HFFc6 (cell line): ENCODE data around the gene CFAP68. TPM values are rescaled to one million over a fixed set of nuclear protein-coding genes. Genes with fewer than 3 reads are reported as not detected.
"Not testable (repeated sequence)": the region's sequence is repeated elsewhere in the genome, so short reads cannot be mapped to it uniquely, and the experiment has no call there.

Experiments
- DNase-seq: peaks from one replicate; pipeline ENCODE4 v3.0.0-alpha.2; 2018
- H3K27ac Mint-ChIP-seq: 2 replicates; pipeline ENCODE4 v1.8.0; 2020; ENCODE audit warnings: mild to moderate bottlenecking, mixed read lengths
- H3K27me3 Mint-ChIP-seq: 2 replicates; pipeline ENCODE4 v1.8.0; 2021; ENCODE audit warnings: mild to moderate bottlenecking, moderate library complexity, mixed read lengths; ENCODE audit not compliant: insufficient read depth
- H3K36me3 Mint-ChIP-seq: 2 replicates; pipeline ENCODE4 v1.8.0; 2021; ENCODE audit warnings: low read depth, mixed read lengths
- H3K4me1 Mint-ChIP-seq: 2 replicates; pipeline ENCODE4 v1.8.0; 2020; ENCODE audit warnings: low read depth, mixed read lengths
- H3K4me3 Mint-ChIP-seq: 2 replicates; pipeline ENCODE4 v1.8.0; 2020; ENCODE audit warnings: mild to moderate bottlenecking, moderate library complexity, mixed read lengths
- H3K9me3 Mint-ChIP-seq: 2 replicates; pipeline ENCODE4 v1.8.0; 2020; ENCODE audit warnings: mild to moderate bottlenecking, mixed read lengths
- CTCF ChIP-seq: fragments of 200-600 bp; sonication (generic); IDR thresholded peaks from 2 replicates; pipeline ENCODE4 v1.5.0; 2021; ENCODE audit warnings: antibody characterized with exemption, mild to moderate bottlenecking
- total RNA-seq, 6 experiments: library from RNA; stranded (reverse); fragmentation: NEBNext Ultra II Directional; extraction: Animal tissue kit (Norgen Biotek cat#: 25700); gene quantifications; 2 replicates in 1 of 6; 3 replicates in 5 of 6; pipeline ENCODE4 v1.2.3, GENCODE V29; 2021

The CFAP68 gene
- total RNA-seq, 6 experiments from 2014 or later: 10.3 to 15.6 (median 12.5) TPM

DNA sequence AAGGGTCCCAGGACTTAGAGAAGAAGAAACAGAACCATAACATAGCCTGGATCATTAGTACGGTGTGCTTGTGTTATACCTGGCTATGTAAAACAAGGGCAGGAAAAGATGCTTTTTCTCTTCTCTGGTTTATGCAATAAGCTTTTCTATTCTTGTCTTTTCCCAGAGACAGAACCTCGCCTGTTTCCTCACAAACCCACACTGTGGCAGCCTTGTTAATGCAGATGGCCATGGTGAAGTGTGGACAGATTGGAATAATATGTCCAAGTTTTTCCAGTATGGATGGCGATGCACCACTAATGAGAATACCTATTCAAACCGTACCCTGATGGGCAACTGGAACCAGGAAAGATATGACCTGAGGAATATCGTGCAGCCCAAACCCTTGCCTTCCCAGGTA is 2.9 kb downstream of the CFAP68 start:
- peaks cover 5% of the 10 kb centered on the region for H3K36me3 Mint-ChIP-seq
- peaks cover 17% of the 10 kb centered on the region for H3K4me1 Mint-ChIP-seq
- H3K27ac Mint-ChIP-seq: no peak overlapping the region

GRCh38 chr11:111885053-111885452 is 5.7 kb downstream of the CFAP68 start:
- not testable (repeated sequence) for H3K4me1 Mint-ChIP-seq, H3K4me3 Mint-ChIP-seq, H3K36me3 Mint-ChIP-seq, H3K9me3 Mint-ChIP-seq, H3K27ac Mint-ChIP-seq, DNase-seq, H3K27me3 Mint-ChIP-seq

More for the DNA sequence above, 2.9 kb downstream of the CFAP68 start:
- no peaks in the 10 kb centered on the region for H3K9me3 Mint-ChIP-seq
- H3K27me3 Mint-ChIP-seq: no peaks in the 10 kb centered on the region
- no peak for TF ChIP-seq CTCF
- no peak for DNase-seq
- H3K4me3 Mint-ChIP-seq: no peak overlapping the region

GRCh38 chr11:111886032-111886431 is 6.7 kb downstream of the CFAP68 start:
- H3K4me3 Mint-ChIP-seq: no peak overlapping the region
- no peak for TF ChIP-seq CTCF
- no peak overlapping the region for H3K27ac Mint-ChIP-seq
- H3K4me1 Mint-ChIP-seq: no peaks in the 10 kb centered on the region
- H3K9me3 Mint-ChIP-seq: no peaks in the 10 kb centered on the region
- H3K27me3 Mint-ChIP-seq: peaks cover 7% of the 10 kb centered on the region
- no peaks in the 10 kb centered on the region for H3K36me3 Mint-ChIP-seq
- DNase-seq: no peak

- no peak overlapping the region for H3K27ac Mint-ChIP-seq
- H3K36me3 Mint-ChIP-seq: no peaks in the 10 kb centered on the region
- no peak for TF ChIP-seq CTCF
- peaks cover 3% of the 10 kb centered on the region for H3K9me3 Mint-ChIP-seq
- H3K27me3 Mint-ChIP-seq: peaks cover 10% of the 10 kb centered on the region
- no peak for DNase-seq
- H3K4me3 Mint-ChIP-seq: no peak overlapping the region
- no peaks in the 10 kb centered on the region for H3K4me1 Mint-ChIP-seq
Measured at GRCh38 chr11:111886844-111887243, 7.5 kb downstream of the CFAP68 start.

GRCh38 chr11:111905411-111905810 is 26.1 kb downstream of the CFAP68 start:
- peaks cover 13% of the 10 kb centered on the region; the same call in 1 of the 2 replicates for H3K4me1 Mint-ChIP-seq
- H3K4me3 Mint-ChIP-seq: no peak overlapping the region
- no peak for TF ChIP-seq CTCF
- H3K27me3 Mint-ChIP-seq: peaks cover 2% of the 10 kb centered on the region
- DNase-seq: no peak
- no peak overlapping the region for H3K27ac Mint-ChIP-seq
- no peaks in the 10 kb centered on the region for H3K9me3 Mint-ChIP-seq
- peaks cover 8% of the 10 kb centered on the region; the same call in 1 of the 2 replicates for H3K36me3 Mint-ChIP-seq

DNA sequence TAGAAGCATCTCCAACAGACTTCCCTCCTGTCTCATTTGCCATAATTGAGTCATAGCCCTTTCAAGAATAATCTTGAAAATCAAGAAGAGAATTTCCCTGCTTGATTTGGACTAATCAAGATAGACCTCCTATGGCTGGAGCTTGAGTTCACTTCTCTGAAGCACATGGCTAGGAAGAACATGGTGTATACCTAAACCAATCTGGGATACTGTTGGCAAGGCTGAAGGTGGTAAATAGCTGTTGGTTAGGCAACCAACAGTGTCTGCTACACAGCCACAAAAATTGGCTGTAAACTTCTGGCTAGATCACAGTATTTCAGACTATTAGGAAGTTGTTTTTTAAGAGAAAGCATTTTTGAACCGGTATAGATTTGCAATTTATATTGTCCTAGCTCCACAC is 27.3 kb downstream of the CFAP68 start:
- Mint-ChIP-seq H3K9me3 (no peaks in the 10 kb centered on the region), H3K27ac (no peak overlapping the region), H3K36me3 (peaks cover 8% of the 10 kb centered on the region; the same call in 1 of the 2 replicates), H3K4me3 (no peak overlapping the region), H3K27me3 (peaks cover 4% of the 10 kb centered on the region), H3K4me1 (peaks cover 26% of the 10 kb centered on the region)
- DNase-seq: no peak
- TF ChIP-seq CTCF: no peak
